SK-N-SH treated with all-trans-retinoic acid at 6 μM for 48 hours (cell line): ENCODE data around the gene ADRA2B.

Source experiments
- ATAC-seq: fragments of 200-7000 bp; cut with Tn5 transposase; 3 replicates; pipeline ENCODE4 v1.9.1; 2020; ENCODE audit warnings: mild to moderate bottlenecking, moderate library complexity
- ARNTL ChIP-seq: fragments of 450-650 bp; formaldehyde crosslinking; IDR thresholded peaks from 2 replicates; pipeline ENCODE4 v1.5.0; 2020; ENCODE audit warnings: low read depth, mild to moderate bottlenecking, moderate library complexity, borderline replicate concordance
- BACH2 ChIP-seq: fragments of 250-450 bp; sonication (Bioruptor Pico); IDR thresholded peaks from 2 replicates; pipeline ENCODE4 v1.9.0; 2021; ENCODE audit warnings: mild to moderate bottlenecking, borderline replicate concordance
- CREB5 ChIP-seq: fragments of 250-450 bp; sonication (Bioruptor Pico); IDR thresholded peaks from 2 replicates; pipeline ENCODE4 v1.5.1; 2020; ENCODE audit warnings: low read depth, mild to moderate bottlenecking, moderate library complexity
- CSDC2 ChIP-seq: fragments of 250-450 bp; sonication (Bioruptor Pico); IDR thresholded peaks from 2 replicates; pipeline ENCODE4 v1.5.0; 2020; ENCODE audit warnings: mild to moderate bottlenecking, moderate library complexity
- CSRNP3 ChIP-seq: fragments of 250-450 bp; sonication (Bioruptor Pico); IDR thresholded peaks from 2 replicates; pipeline ENCODE4 v1.5.1; 2021; ENCODE audit warnings: mild to moderate bottlenecking, moderate library complexity
- OSR1 ChIP-seq: fragments of 250-450 bp; sonication (Bioruptor Pico); IDR thresholded peaks from 2 replicates; pipeline ENCODE4 v1.8.0; 2022; ENCODE audit warnings: moderate library complexity, mild to moderate bottlenecking, inconsistent platforms
- TCF4 ChIP-seq: fragments of 250-450 bp; sonication (Bioruptor Pico); IDR thresholded peaks from 2 replicates; pipeline ENCODE4 v1.8.0; 2021; ENCODE audit warnings: mild to moderate bottlenecking, moderate library complexity, borderline replicate concordance
- TSHZ2 ChIP-seq: fragments of 250-450 bp; sonication (Bioruptor Pico); IDR thresholded peaks from 2 replicates; pipeline ENCODE4 v1.5.0; 2020; ENCODE audit warnings: mild to moderate bottlenecking, moderate library complexity
- ZC3H10 ChIP-seq: fragments of 250-450 bp; sonication (Bioruptor Pico); IDR thresholded peaks from 2 replicates; pipeline ENCODE4 v1.5.1; 2021; ENCODE audit warnings: mild to moderate bottlenecking, moderate library complexity
- ZFP3 ChIP-seq: fragments of 250-450 bp; sonication (Bioruptor Pico); IDR thresholded peaks from 2 replicates; pipeline ENCODE4 v1.5.0; 2020; ENCODE audit warnings: mild to moderate bottlenecking, moderate library complexity
- ZNF70 ChIP-seq: fragments of 450-650 bp; formaldehyde crosslinking; IDR thresholded peaks from 2 replicates; pipeline ENCODE4 v1.5.0; 2020; ENCODE audit warnings: mild to moderate bottlenecking, moderate library complexity
- ZNF8 ChIP-seq: fragments of 450-650 bp; formaldehyde crosslinking; IDR thresholded peaks from 2 replicates; pipeline ENCODE4 v1.5.0; 2020; ENCODE audit warnings: mild to moderate bottlenecking, moderate library complexity
- TF ChIP-seq, protein P1 (sequence below): fragments of 250-450 bp; sonication (Bioruptor Pico); IDR thresholded peaks from 2 replicates; pipeline ENCODE4 v1.8.0; 2020; ENCODE audit warnings: mild to moderate bottlenecking, moderate library complexity, borderline replicate concordance

The ADRA2B gene

GRCh38 chr2:96128456-96128855 is 12.1 kb upstream of the ADRA2B start (continued):
- no peak for TF ChIP-seq TSHZ2
- TF ChIP-seq ZC3H10 (CRISPR knock-in tag), result no peak
- TF ChIP-seq ZNF8 (CRISPR knock-in tag), result no peak

- ATAC-seq, result no peak
- TF ChIP-seq CSDC2 (no peak), TCF4 (no peak), ARNTL (CRISPR knock-in tag) (no peak), ZNF70 (CRISPR knock-in tag) (no peak), OSR1 (CRISPR knock-in tag) (no peak), TSHZ2 (no peak), ZFP3 (CRISPR knock-in tag) (no peak), CREB5 (no peak)
These were observed 8.3 kb upstream of the ADRA2B start for GRCh38 chr2:96124406-96125265.

GRCh38 chr2:96123936-96124335 is 7.6 kb upstream of the ADRA2B start:
- TF ChIP-seq, protein P1, sequence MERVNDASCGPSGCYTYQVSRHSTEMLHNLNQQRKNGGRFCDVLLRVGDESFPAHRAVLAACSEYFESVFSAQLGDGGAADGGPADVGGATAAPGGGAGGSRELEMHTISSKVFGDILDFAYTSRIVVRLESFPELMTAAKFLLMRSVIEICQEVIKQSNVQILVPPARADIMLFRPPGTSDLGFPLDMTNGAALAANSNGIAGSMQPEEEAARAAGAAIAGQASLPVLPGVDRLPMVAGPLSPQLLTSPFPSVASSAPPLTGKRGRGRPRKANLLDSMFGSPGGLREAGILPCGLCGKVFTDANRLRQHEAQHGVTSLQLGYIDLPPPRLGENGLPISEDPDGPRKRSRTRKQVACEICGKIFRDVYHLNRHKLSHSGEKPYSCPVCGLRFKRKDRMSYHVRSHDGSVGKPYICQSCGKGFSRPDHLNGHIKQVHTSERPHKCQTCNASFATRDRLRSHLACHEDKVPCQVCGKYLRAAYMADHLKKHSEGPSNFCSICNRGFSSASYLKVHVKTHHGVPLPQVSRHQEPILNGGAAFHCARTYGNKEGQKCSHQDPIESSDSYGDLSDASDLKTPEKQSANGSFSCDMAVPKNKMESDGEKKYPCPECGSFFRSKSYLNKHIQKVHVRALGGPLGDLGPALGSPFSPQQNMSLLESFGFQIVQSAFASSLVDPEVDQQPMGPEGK (CRISPR knock-in tag), result no peak
- TF ChIP-seq ZNF70 (CRISPR knock-in tag), result no peak
- no peak for TF ChIP-seq ZC3H10 (CRISPR knock-in tag)
- no peak for TF ChIP-seq OSR1 (CRISPR knock-in tag)
- TF ChIP-seq CSRNP3 (CRISPR knock-in tag), result no peak
- TF ChIP-seq BACH2 (CRISPR knock-in tag), result no peak
- TF ChIP-seq TSHZ2, result no peak
- TF ChIP-seq, all 23 proteins: peak for 0
- ATAC-seq, result no peak
